Measurements from ENCODE around the gene MAN2A1.

MAN2A1 gene

DNA sequence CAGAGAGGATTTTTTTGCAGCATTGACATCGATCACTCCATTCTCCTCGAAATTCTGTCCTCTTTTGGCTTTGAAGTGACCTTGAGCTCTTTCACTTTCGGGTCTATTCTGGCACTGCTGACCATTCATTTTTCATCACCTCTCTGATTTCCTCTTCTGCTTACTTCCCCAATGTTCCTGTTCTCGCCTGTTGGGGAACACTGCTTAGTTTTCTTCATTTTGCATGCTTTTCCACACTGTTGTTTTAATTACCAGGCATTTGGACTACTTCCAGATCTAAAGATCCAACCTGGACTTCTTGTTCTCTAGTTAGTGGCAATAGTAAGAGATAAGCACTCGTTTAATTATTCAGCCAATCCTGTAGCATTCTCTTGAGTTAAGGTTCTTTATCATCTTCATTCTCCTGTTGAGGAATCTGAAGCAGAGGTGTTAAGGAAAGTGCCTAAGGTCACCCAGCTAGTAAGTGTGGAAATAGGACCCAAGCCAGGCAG is 53.4 kb downstream of the MAN2A1 start:
- no peak overlapping the region for H3K4me3 ChIP-seq (ENCODE audit: low read depth, low read length)
- POLR2A ChIA-PET, result no interaction called here
- TF ChIP-seq, protein P1, sequence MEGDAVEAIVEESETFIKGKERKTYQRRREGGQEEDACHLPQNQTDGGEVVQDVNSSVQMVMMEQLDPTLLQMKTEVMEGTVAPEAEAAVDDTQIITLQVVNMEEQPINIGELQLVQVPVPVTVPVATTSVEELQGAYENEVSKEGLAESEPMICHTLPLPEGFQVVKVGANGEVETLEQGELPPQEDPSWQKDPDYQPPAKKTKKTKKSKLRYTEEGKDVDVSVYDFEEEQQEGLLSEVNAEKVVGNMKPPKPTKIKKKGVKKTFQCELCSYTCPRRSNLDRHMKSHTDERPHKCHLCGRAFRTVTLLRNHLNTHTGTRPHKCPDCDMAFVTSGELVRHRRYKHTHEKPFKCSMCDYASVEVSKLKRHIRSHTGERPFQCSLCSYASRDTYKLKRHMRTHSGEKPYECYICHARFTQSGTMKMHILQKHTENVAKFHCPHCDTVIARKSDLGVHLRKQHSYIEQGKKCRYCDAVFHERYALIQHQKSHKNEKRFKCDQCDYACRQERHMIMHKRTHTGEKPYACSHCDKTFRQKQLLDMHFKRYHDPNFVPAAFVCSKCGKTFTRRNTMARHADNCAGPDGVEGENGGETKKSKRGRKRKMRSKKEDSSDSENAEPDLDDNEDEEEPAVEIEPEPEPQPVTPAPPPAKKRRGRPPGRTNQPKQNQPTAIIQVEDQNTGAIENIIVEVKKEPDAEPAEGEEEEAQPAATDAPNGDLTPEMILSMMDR (IDR thresholded peaks at IDR 0.05; ENCODE audit: insufficient read depth, low read length, missing control alignments), result no peak
- CTCF ChIA-PET, result no interaction called here
- no peak for DNase-seq (ENCODE audit: low read depth, low spot score)

DNA sequence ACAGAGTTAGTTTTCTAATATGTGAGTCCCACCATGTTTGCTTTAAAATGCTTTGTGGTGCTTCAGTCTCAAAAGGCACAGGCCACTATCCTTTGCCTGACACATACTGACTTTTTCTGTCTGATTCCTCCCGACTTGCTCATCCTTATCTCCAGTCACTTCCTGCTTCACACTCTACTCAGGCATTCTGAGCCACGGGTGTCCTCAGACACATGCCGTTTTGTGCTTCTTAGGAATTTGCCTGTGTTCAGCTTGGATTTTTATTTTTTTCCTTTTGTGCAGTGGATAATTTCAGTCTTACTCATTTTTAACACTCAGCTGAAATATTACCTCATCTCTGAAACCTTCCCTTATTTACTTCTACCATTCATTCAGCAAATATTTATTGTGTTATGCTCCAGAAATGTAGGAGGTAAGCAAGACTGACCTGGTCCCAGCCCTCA is 54.1 kb downstream of the MAN2A1 start:
- H3K4me3 ChIP-seq (ENCODE audit: low read depth, low read length), result no peak overlapping the region
- peak; percentile 94 for DNase-seq (ENCODE audit: low read depth, low spot score)
- CTCF ChIA-PET, result interaction anchor here (1.4 kb wide), 1 partner anchor 10 kb away, joined by 6 read pairs; no protein-coding TSS in a partner anchor
- POLR2A ChIA-PET, result no interaction called here
- TF ChIP-seq, protein P1 (IDR thresholded peaks at IDR 0.05; ENCODE audit: insufficient read depth, low read length, missing control alignments), result no peak

DNA sequence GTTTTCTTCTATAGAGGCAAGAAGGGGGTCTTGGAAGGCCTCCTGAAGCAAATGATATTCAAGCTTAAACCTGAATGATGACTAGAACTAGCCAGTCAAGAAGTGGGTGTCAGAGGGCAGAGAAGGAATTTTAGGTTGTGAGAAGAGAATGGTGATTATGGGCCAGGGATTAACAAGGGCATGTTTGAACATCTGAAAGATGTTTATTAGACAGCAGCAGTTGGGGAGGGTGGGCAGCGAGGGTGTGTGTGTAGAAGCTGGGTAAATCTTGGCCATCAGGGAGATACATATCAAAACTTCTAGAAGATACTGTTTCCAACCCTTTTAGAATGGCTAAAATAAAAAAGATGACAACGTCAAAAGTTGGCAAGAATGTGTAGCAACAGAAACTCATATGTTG is 54.5 kb downstream of the MAN2A1 start:
- no peak overlapping the region for H3K4me3 ChIP-seq (ENCODE audit: low read depth, low read length)
- DNase-seq (ENCODE audit: low read depth, low spot score), result no peak
- CTCF ChIA-PET, result interaction anchor here (1.4 kb wide), 1 partner anchor 9 kb away, joined by 6 read pairs; no protein-coding TSS in a partner anchor
- TF ChIP-seq, protein P1 (IDR thresholded peaks at IDR 0.05; ENCODE audit: insufficient read depth, low read length, missing control alignments), result no peak
- POLR2A ChIA-PET, result no interaction called here

DNA sequence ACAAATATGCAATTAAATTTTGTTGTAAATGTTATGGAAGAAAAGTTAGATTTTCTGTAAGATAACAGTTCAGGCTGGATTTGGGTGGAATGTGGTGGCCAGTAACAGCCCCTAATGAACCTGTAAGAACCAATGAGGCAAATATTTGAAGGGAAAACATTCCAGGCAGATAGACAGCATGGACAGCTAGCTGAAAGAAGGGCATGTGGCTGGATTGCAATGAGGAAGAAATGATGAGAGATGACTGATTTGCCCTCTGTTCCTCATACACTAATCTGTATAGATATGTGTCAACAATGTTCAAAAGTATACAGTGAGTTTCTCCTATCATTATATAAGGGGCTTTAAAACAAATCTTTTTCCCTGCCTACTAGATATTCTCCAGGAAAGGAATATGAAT is 58.8 kb downstream of the MAN2A1 start:
- POLR2A ChIA-PET, result no interaction called here

DNA sequence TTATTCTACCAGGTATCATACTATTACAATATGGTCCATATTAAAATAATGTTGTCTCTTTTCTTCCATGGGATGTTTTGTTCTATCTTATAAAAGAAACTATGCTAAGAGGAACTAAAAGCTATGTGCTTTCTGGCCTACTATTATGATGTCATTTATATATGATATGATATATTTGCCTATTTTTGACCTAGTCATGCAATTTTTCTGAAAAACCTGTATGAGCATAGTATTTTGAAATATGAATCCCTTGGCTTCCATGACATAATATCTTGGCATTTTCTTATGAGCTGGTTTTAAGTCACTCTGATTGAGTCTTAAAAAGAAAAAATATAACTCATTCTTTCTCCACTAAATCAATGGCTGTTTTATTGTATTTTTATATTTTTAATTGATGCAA is 60.7 kb downstream of the MAN2A1 start:
- TF ChIP-seq, protein P1 (IDR thresholded peaks at IDR 0.05; ENCODE audit: insufficient read depth, low read length, missing control alignments), result no peak
- no peak overlapping the region for H3K4me3 ChIP-seq (ENCODE audit: low read depth, low read length)
- ChIA-PET POLR2A (no interaction called here), CTCF (no interaction called here)
- no peak for DNase-seq (ENCODE audit: low read depth, low spot score)

More for the DNA sequence above, 58.8 kb downstream of the MAN2A1 start:
- H3K4me3 ChIP-seq (ENCODE audit: low read depth, low read length), result no peak overlapping the region
- CTCF ChIA-PET, result no interaction called here
- TF ChIP-seq, protein P1 (IDR thresholded peaks at IDR 0.05; ENCODE audit: insufficient read depth, low read length, missing control alignments), result no peak
- no peak for DNase-seq (ENCODE audit: low read depth, low spot score)

DNA sequence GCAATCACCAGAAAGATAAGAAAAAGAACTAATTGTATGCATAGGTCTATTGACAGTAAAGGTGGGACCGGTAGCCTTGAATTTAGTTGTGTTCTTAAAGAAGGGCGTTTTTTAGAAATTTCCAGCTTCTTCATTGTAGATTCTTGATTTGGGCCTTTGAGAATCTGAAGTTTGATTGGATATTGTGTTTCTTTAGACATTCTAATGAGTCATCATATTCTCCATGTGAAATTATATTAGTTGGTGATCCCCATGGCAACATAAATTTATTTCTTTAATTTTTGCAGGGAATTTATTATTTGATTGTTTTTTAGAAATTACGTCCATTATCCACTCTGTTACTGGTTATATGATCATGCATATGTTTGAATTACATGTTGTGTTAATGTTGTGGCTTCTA is 63.6 kb downstream of the MAN2A1 start:
- CTCF ChIA-PET, result interaction anchor here (1.0 to 1.9 kb wide), 2 partner anchors 9 to 62 kb away, joined by 3 to 6 read pairs; no protein-coding TSS in a partner anchor
- H3K4me3 ChIP-seq (ENCODE audit: low read depth, low read length), result no peak overlapping the region
- TF ChIP-seq, protein P1 (IDR thresholded peaks at IDR 0.05; ENCODE audit: insufficient read depth, low read length, missing control alignments), result no peak
- DNase-seq (ENCODE audit: low read depth, low spot score), result no peak
- POLR2A ChIA-PET, result no interaction called here

Data from AG04449 (cell line).